Measurements from ENCODE around the gene MACROH2A1.

Gene MACROH2A1

DNA sequence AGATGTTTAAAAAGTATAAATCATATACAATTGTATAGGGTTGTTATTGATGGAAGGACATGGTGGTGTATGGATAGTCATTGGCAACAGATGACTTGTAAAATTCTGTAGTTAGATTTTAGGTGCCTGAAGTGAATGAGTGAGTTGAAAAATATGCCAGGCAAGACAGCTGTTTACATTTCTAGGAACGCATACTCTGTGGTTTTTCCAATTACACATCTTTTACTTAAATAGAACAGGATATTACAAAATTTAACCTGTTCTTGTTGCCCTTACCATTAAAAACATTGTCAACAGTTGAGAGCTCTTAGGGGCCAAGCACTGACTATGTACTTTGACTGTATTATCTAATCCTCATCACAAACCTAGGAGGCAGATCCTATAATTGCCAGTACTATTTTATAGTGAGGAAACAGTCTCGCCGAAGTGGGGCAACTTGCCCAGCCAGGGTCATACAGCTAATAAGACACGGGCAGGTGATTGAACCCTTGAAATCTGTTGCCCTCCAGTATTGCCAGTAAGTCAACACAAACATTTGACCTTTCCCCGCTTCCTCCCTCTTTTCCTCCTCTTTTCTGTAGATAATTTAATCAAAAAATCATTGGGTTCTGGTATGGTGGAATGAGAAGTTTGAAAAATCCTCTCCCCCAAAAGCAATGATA, 88.6 kb downstream of the MACROH2A1 start:
- DNase-seq, result no peak

DNA sequence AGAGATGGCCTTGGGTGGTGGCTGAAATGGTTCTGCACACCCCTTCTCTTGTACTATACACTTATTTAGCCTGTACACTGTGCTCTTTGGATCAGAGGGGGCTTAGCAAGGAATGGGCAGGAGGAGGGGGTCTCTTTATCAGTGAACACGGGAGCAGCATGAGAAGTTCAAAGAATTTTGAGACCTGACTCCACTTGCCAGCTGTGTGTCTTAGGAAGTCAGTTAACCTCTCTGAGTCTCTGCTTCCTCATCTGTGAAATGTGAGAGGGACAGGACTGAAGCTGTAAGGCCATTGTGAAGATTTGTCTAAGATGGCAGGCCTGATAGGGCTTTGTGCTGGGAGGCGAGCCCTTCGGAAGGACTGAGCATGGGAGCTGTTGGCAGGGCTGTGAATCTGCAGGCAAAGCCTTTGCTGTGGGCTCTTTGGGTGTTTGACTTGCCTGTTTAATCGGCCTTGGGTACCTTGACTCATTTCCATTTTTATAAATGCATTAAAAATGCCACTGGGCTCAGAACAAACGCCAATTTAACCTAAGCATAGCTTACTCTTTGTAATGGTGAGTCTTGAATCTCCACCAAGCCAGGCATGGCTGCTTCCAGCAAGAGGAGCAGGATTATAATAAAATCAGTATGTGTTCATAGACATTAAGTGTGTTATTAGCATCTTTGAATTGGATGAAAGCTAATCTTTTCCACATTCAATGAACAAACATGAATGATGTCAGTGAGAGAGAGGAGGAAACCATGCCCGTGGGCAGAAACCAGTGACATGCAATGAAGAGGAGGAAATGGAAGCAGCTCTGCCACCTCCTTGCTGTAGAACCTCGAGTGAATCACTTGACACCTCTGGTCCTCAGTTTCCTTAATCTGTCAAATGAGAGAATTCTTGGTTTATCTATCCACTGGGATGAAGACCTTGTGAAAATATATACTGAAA, 89.4 kb downstream of the MACROH2A1 start:
- DNase-seq, result no peak

DNA sequence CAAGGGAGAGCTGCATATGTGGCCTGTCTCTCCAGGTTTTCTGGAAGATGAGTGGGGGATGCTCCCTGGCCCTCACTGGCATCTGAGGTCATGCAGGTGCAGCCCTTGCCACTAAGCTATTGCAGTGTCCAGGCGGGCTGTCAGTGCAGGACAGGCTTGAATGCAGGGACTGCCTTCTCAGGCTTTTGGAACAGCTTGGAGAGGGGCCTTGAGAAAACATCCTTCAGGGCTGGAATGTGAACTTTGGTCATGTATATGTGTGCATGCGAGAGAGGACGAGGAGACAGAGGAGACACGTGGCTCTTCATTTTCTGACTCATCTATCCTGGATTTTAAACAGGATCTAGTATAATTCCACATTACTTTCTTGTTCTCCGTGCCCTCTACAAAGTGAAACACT, 90.3 kb downstream of the MACROH2A1 start:
- DNase-seq, result no peak

- DNase-seq, result no peak
Measured at GRCh38 chr5:135308245-135308644, 90.8 kb downstream of the MACROH2A1 start.

- DNase-seq, result no peak
Measured at GRCh38 chr5:135307143-135307903, 91.7 kb downstream of the MACROH2A1 start.

GRCh38 chr5:135306557-135306956, 92.5 kb downstream of the MACROH2A1 start:
- DNase-seq, result no peak

GRCh38 chr5:135304352-135305221, 94.4 kb downstream of the MACROH2A1 start:
- no peak for DNase-seq

- no peak for DNase-seq
Measured at GRCh38 chr5:135303582-135304173, 95.4 kb downstream of the MACROH2A1 start.

GRCh38 chr5:135296900-135297816, 101.9 kb downstream of the MACROH2A1 start:
- DNase-seq, result no peak

DNA sequence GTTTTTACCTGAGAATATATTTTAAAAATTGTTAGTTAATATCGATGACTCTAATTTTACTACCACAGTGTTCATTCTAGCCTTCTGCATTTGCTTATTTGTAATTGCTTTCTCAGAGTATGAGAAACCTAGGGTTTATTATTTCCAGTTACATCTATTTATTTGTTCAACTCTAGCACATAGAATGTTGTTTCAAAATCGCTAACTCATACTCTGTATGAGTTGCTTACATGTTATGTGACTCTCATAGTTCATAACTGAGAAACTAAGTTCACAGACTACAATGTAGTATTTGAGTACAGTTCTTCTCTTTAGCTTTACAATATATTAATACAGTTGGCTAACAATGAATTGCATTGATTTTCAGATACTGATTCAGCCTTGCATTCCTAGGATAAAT, 103.2 kb downstream of the MACROH2A1 start:
- no peak for DNase-seq

DNA sequence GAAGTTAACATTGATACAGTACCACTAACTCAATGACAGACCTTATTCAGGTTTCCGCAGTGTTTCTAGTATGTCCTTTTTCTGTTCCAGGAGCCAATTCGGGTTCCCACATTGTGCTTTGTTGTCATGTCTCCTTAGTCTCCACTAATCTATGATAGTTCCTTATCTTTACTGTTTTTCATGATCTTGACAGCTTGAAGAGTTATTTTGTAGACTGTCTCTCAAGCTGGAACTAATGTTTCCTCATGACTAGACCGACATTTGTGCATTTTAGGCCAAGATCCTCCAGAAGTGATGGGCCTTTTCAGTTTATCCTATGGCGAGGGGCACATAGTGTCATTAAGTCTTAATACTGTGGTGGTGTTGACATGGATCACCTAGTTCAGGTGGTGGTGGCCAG, 104.2 kb downstream of the MACROH2A1 start:
- DNase-seq, result no peak

- DNase-seq, result no peak
Measured at GRCh38 chr5:135289651-135290050, 109.4 kb downstream of the MACROH2A1 start.

- DNase-seq, result no peak
Measured at GRCh38 chr5:135287551-135287950, 111.5 kb downstream of the MACROH2A1 start.
